ENCODE measurements around the gene OR10G8.
A peak's percentile ranks its signal among the peaks of the same experiment; 100 is the strongest.

The OR10G8 gene

DNA sequence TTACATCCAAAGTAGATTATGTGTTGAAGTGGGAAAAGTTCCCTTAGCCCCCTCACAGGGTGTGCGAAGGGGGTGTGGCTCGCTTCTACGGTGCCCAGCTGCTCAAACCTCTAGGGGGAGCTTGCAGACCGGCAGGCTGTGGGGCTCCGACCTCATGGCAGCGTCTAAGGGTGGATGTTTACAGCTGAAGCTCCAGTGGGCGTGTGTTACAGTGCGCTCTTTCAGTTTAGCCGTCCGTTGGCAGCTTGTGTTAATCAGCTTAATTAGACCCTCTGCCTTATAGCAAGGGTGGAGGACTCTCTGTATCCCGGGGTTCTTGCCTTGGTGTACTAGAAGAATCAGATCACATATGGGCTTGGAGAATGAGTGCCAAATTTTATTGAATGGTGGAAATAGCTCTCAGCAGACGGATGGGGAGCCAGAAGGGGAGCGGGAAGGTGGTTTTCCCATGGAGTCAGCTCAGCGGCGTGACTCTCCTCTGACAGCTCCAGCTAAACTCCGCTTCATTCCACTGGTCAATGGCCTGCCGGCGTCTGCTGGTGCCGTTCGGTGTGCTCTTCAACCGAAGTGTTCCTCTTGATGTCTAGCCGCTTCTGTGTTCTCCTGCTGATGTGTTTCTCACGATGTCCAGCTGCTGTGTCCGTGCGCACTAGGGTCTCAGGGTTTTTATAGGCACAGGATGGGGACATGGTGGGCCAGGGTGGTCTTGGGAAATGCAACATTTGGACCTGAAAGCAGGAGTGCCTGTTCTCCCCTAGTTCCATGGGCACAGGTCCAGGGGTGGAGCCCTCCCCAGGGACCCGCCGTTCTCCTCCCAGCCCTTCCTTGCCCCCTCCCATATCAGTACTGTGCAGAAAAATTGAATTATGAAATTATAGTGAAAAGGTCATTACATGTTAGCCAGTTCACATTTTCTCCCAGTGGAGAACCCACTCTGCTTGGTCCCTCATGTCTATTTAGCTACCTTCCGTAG, 43.1 kb downstream of the OR10G8 start:
- TF ChIP-seq, protein P1, sequence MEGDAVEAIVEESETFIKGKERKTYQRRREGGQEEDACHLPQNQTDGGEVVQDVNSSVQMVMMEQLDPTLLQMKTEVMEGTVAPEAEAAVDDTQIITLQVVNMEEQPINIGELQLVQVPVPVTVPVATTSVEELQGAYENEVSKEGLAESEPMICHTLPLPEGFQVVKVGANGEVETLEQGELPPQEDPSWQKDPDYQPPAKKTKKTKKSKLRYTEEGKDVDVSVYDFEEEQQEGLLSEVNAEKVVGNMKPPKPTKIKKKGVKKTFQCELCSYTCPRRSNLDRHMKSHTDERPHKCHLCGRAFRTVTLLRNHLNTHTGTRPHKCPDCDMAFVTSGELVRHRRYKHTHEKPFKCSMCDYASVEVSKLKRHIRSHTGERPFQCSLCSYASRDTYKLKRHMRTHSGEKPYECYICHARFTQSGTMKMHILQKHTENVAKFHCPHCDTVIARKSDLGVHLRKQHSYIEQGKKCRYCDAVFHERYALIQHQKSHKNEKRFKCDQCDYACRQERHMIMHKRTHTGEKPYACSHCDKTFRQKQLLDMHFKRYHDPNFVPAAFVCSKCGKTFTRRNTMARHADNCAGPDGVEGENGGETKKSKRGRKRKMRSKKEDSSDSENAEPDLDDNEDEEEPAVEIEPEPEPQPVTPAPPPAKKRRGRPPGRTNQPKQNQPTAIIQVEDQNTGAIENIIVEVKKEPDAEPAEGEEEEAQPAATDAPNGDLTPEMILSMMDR (conservative IDR thresholded peaks at IDR 0.05; ENCODE audit: low read depth, low read length), result peak; percentile 89
- H3K4me3 ChIP-seq (ENCODE audit: low read depth, low read length), result peak overlapping the region; percentile 27
- peak; percentile 77 for DNase-seq (ENCODE audit: low read depth)

DNA sequence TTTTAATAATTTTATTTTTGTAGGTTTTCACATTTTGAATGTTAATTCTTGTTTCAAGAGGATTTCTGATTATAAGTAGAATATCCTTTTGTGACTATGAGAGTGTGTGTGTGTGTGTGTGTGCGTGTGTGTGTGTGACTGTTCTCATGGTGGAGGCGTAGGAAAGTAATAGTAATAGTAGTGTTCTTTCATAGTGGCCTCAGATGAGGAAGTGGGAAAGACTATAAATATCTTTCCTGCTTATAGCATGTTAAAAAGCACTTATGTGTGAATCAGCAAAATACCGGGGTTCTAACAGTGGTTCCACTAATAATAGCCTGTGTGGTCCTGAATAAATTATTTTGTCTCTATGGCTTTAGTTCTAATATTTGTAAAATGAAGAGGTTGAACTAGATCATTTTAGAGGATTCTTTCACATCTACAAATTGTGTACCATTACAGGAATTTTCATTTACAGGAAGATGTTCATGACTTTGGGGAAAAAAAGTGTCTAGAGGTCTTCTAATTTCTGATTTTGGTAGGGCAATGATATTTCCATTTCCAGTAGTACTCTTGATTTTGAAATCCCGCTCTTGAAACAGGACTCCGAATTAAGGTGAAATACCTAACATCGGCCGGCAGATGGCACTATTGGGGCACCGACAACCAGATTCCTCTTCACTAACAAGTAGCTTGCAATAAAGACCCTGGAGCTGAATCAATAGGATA, 44.5 kb downstream of the OR10G8 start:
- TF ChIP-seq, protein P1 (conservative IDR thresholded peaks at IDR 0.05; ENCODE audit: low read depth, low read length), result peak; percentile 81
- H3K4me3 ChIP-seq (ENCODE audit: low read depth, low read length), result no peak overlapping the region
- DNase-seq (ENCODE audit: low read depth), result peak; percentile 93

DNA sequence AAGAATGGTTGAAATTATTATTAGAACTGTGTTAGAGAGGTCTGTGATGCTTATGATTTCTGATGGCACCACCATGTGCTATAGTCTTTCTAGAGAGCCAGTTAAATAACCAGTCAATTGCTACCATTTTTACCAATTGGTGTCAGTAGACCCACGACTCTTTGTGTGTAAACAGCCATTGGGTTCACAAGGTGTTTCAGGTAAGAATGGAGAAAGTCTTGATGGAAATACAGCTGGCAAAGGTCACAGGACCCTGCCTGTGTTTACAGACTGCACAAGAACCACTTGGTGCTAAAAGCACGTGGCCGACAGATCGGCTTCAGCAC, 45.0 kb downstream of the OR10G8 start:
- H3K4me3 ChIP-seq (ENCODE audit: low read depth, low read length), result no peak overlapping the region
- DNase-seq (ENCODE audit: low read depth), result no peak
- TF ChIP-seq, protein P1 (conservative IDR thresholded peaks at IDR 0.05; ENCODE audit: low read depth, low read length), result no peak

DNA sequence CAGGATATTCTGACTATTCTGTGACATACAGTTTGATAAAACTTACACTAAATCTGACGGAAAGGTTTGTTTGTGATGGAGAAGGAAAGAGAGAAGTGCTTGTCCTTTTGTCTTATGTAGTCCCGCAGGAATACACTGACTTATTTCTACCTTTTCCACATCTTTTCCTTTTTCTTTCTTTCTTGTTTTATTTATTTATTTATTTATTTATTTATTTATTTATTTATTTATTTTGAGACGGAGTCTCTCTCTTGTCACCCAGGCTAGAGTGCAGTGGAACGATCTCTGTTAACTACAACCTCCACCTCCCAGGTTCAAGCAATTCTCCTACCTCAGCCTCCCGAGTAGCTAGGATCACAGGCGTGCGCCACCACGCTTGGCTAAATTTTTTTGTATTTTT, 45.5 kb downstream of the OR10G8 start:
- H3K4me3 ChIP-seq (ENCODE audit: low read depth, low read length), result no peak overlapping the region
- TF ChIP-seq, protein P1 (conservative IDR thresholded peaks at IDR 0.05; ENCODE audit: low read depth, low read length), result no peak
- DNase-seq (ENCODE audit: low read depth), result no peak

DNA sequence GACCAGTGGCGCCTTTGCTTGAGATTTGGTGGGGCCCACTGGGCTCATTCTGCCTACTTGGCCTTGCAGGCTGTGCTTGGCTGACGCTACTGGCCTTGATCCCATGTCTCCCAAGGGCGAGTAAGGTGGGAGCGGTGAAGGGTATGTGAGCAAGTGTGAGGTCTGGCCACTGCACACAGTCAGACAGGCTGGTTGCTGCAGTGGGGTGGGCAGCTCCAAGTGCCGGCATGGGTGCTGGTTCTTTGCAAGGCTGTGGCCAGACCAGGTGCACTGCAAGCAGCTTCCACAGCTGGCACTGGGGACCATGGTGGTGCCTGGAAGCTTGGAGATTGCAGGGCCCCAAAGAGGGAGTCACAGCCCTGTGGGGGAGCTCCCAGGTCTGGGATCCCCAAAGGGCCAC, 48.0 kb downstream of the OR10G8 start:
- no peak for DNase-seq (ENCODE audit: low read depth)
- TF ChIP-seq, protein P1 (conservative IDR thresholded peaks at IDR 0.05; ENCODE audit: low read depth, low read length), result no peak
- no peak overlapping the region for H3K4me3 ChIP-seq (ENCODE audit: low read depth, low read length)

DNA sequence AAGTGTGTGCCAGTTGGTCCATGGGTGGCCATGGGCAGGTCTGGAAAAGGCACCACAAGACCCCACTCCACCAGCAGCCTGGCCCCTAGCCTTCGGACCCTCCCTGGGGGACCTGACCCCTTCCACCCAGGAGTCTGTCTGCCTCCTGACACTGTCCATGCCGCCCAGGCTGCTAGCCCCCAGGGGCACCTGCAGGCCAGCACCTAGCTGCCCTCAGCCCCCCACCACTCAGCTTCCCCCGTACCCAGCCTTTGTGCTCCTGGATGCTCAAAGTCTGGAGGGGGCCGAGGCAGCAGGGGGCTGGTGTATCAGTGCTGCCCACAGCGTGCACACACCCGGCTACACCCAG, 48.9 kb downstream of the OR10G8 start:
- DNase-seq (ENCODE audit: low read depth), result no peak
- H3K4me3 ChIP-seq (ENCODE audit: low read depth, low read length), result no peak overlapping the region
- TF ChIP-seq, protein P1 (conservative IDR thresholded peaks at IDR 0.05; ENCODE audit: low read depth, low read length), result no peak
